Tibial nerve (tissue), 4 donors: ENCODE results near the gene CDK16. TPM values are rescaled to one million over a fixed set of nuclear protein-coding genes. Genes with fewer than 3 reads are reported as not detected.

ENCODE experiments used
- DNase-seq, 2 donors: peaks; one replicate each; pipeline ENCODE4 v3.0.0-alpha.2; 2019; ENCODE audit warnings: low spot score in 2 of 2
- H3K27ac ChIP-seq, 4 donors: fragments of 200-600 bp; sonication (generic) in 3 of 4; one replicate each; pipeline ENCODE4 v1.5.1; 2017 to 2019; ENCODE audit warnings: mild to moderate bottlenecking in 1 of 4
- H3K27me3 ChIP-seq, 2 donors: fragments of 200-600 bp; sonication (generic) in 1 of 2; one replicate each; pipeline versions ENCODE4 v1.5.1 to v1.6.0; 2017 to 2019
- H3K36me3 ChIP-seq, 3 donors: fragments of 200-600 bp; sonication (generic); one replicate each; pipeline ENCODE4 v1.5.1; 2018 to 2019
- H3K4me1 ChIP-seq, 4 donors: fragments of 200-600 bp; sonication (generic) in 3 of 4; one replicate each; pipeline ENCODE4 v1.5.1; 2017 to 2019
- H3K4me3 ChIP-seq, 4 donors: fragments of 200-600 bp; sonication (generic) in 3 of 4; one replicate each; pipeline ENCODE4 v1.5.1; 2017 to 2019; ENCODE audit warnings: mild to moderate bottlenecking in 1 of 4, moderate library complexity in 1 of 4
- H3K9me3 ChIP-seq, 4 donors: fragments of 200-600 bp; sonication (generic) in 3 of 4; one replicate each; pipeline ENCODE4 v1.5.1; 2017 to 2019
- EP300 ChIP-seq, 2 donors: sonication (generic); formaldehyde crosslinking; IDR thresholded peaks; one replicate each; pipeline ENCODE4 v1.6.1; 2017; ENCODE audit warnings: antibody characterized with exemption in 2 of 2, mild to moderate bottlenecking in 1 of 2
- POLR2A ChIP-seq, 2 donors: fragments of 450-650 bp; IDR thresholded peaks; one replicate each; pipeline ENCODE4 v1.6.1; 2017; ENCODE audit warnings: antibody characterized with exemption in 2 of 2, mild to moderate bottlenecking in 2 of 2, moderate library complexity in 2 of 2
- WGBS, 2 donors: methylation state at CpG; one replicate each; pipeline ENCODE4 v1.1.5; 2018; 5-methylcytosine and 5-hydroxymethylcytosine counted together
- total RNA-seq, 4 donors: library from RNA; depleted of rRNA; stranded (reverse); fragments of >200 nt; gene quantifications; one replicate each; pipeline ENCODE4 v1.1.0, GENCODE V29; 2016
- TF ChIP-seq, protein P1 (sequence below), 5 experiments: fragments of 200-600 bp in 3 of 5; fragments of 450-650 bp in 2 of 5; sonication (generic) in 3 of 5; IDR thresholded peaks; one replicate each; pipeline ENCODE4 v1.5.1; 2016 to 2019; ENCODE audit warnings: antibody characterized with exemption in 5 of 5, mild to moderate bottlenecking in 3 of 5, moderate library complexity in 2 of 5

CDK16 gene
- total RNA-seq, 4 donors from 2014 or later: 64.9 to 94.2 (median 84.5) TPM

DNA sequence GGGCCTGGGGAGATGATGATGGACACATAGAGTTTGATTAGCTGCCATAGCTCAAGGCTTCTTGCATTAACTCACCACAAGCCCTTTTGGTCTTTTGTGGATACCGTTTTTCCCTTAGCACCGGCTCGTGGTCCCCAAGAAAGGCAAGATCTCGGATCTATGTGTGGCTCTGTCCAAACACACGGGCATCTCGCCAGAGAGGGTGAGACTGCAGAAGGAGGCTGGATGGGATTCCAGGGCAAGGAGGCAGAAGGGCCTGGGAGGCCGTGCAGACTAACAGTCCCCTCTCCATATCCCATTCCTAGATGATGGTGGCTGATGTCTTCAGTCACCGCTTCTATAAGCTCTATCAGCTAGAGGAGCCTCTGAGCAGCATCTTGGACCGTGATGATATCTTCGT is 23.8 kb downstream of the CDK16 start:
- peaks cover 0 to 68% (median 4%) of the 10 kb centered on the region in 3 donors for H3K36me3 ChIP-seq
- H3K27me3 ChIP-seq: peaks cover 0 to 12% of the 10 kb centered on the region in 2 donors
- H3K4me3 ChIP-seq: no peak overlapping the region
- no peak overlapping the region for H3K27ac ChIP-seq
- WGBS, 2 donors: 86 to 90% methylated on average over 8 to 10 of the region's 10 CpGs
- peaks cover 0 to 5% (median 0%) of the 10 kb centered on the region in 4 donors for H3K4me1 ChIP-seq
- TF ChIP-seq POLR2A (IDR thresholded peaks at IDR 0.05): no peak
- TF ChIP-seq, protein P1, sequence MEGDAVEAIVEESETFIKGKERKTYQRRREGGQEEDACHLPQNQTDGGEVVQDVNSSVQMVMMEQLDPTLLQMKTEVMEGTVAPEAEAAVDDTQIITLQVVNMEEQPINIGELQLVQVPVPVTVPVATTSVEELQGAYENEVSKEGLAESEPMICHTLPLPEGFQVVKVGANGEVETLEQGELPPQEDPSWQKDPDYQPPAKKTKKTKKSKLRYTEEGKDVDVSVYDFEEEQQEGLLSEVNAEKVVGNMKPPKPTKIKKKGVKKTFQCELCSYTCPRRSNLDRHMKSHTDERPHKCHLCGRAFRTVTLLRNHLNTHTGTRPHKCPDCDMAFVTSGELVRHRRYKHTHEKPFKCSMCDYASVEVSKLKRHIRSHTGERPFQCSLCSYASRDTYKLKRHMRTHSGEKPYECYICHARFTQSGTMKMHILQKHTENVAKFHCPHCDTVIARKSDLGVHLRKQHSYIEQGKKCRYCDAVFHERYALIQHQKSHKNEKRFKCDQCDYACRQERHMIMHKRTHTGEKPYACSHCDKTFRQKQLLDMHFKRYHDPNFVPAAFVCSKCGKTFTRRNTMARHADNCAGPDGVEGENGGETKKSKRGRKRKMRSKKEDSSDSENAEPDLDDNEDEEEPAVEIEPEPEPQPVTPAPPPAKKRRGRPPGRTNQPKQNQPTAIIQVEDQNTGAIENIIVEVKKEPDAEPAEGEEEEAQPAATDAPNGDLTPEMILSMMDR (IDR thresholded peaks at IDR 0.05): no peak
- no peak for TF ChIP-seq EP300 (IDR thresholded peaks at IDR 0.05)
- no peak for DNase-seq
- no peaks in the 10 kb centered on the region for H3K9me3 ChIP-seq

DNA sequence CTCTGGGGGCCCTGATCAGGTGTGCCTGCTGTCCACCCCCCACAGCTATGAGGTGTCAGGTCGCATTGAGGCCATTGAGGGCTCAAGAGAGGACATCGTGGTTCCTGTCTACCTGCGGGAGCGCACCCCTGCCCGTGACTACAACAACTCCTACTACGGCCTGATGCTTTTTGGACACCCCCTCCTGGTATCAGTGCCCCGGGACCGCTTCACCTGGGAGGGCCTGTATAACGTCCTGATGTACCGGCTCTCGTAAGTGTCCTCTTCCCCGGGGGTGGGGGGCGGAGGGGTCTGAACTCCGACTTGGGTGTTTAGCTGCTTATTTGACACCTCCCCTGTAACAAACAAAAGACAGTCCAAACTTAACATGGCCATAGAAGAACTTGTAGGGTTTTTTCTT is 24.9 kb downstream of the CDK16 start:
- TF ChIP-seq EP300 (IDR thresholded peaks at IDR 0.05): no peak
- Histone ChIP-seq H3K9me3 (no peaks in the 10 kb centered on the region), H3K4me3 (no peak overlapping the region), H3K36me3 (peaks cover 0 to 74% (median 4%) of the 10 kb centered on the region in 3 donors), H3K27me3 (peaks cover 0 to 11% of the 10 kb centered on the region in 2 donors), H3K27ac (no peak overlapping the region), H3K4me1 (no peaks in the 10 kb centered on the region)
- no peak for DNase-seq
- 79 to 91% methylated on average over 12 to 14 of the region's 14 CpGs for WGBS, 2 donors

DNA sequence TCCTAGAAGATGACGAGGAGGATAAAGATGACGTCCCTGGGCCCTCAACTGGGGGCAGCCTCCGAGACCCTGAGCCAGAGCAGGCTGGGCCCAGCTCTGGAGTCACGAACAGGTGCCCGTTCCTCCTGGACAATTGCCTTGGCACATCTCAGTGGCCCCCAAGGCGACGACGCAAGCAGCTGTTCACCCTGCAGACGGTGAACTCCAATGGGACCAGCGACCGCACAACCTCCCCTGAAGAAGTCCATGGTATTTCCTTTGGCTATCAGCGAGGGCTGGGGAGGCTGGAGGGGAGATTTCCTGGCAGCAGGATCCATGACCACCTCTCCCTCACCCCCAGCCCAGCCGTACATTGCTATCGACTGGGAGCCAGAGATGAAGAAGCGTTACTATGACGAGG is 26.2 kb downstream of the CDK16 start:
- TF ChIP-seq, protein P1 (IDR thresholded peaks at IDR 0.05): no peak
- no peak for TF ChIP-seq EP300 (IDR thresholded peaks at IDR 0.05)
- TF ChIP-seq POLR2A (IDR thresholded peaks at IDR 0.05): no peak
- Histone ChIP-seq H3K4me3 (no peak overlapping the region), H3K9me3 (no peaks in the 10 kb centered on the region), H3K27me3 (peaks cover 0 to 11% of the 10 kb centered on the region in 2 donors), H3K36me3 (peaks cover 0 to 73% (median 4%) of the 10 kb centered on the region in 3 donors), H3K4me1 (no peaks in the 10 kb centered on the region), H3K27ac (no peak overlapping the region)
- 86 to 90% methylated on average over 10 to 16 of the region's 16 CpGs for WGBS, 2 donors
- no peak for DNase-seq

DNA sequence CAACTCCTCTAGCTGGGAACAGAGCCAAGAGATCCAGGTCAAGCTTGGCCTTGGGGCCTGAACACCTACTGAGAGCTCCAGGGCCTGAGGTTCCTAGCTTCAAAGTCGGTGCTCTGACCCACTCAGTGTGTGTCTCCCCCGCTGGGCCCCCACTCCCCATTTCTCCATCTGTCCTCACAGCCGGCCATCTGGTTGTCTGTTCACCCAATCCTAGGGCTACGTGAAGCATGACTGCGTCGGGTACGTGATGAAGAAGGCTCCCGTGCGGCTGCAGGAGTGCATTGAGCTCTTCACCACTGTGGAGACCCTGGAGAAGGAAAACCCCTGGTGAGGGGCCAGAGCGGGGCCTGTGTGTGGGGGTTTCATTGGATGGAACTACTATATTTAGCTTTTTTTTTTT is 26.7 kb downstream of the CDK16 start:
- Histone ChIP-seq H3K9me3 (no peaks in the 10 kb centered on the region), H3K4me1 (no peaks in the 10 kb centered on the region), H3K4me3 (no peak overlapping the region), H3K27ac (no peak overlapping the region), H3K36me3 (peaks cover 0 to 69% (median 4%) of the 10 kb centered on the region in 3 donors), H3K27me3 (peaks cover 0 to 8% of the 10 kb centered on the region in 2 donors)
- 86 to 88% methylated on average over 10 of the region's 10 CpGs for WGBS, 2 donors
- TF ChIP-seq, protein P1 (IDR thresholded peaks at IDR 0.05): no peak
- DNase-seq: no peak

DNA sequence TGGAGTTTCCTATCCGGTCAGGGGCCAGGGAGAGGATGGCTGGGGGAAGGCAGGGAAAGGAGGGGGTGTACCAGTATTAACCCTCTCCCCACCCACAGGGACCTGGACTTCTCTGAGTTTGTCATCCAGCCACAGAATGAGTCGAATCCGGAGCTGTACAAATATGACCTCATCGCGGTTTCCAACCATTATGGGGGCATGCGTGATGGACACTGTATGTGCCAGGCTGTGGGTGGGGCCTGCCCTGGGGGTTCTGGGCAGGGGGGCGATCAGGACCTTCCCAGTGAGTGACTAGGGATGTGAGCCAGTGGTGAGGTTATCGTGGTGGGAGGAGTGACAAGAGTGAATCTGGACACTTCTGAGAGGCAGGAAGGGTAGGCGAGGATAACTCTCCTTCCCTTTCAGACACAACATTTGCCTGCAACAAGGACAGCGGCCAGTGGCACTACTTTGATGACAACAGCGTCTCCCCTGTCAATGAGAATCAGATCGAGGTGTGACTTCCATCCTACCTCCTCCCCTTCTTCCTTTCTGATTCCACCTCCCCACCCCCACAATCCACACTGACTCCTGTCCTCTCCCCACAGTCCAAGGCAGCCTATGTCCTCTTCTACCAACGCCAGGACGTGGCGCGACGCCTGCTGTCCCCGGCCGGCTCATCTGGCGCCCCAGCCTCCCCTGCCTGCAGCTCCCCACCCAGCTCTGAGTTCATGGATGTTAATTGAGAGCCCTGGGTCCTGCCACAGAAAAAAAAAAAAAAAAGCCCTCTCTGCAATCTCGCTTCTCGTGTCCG is 28.9 kb downstream of the CDK16 start:
- no peak for DNase-seq
- WGBS, 2 donors: 72 to 80% methylated on average over 16 to 23 of the region's 23 CpGs
- H3K27ac ChIP-seq: no peak overlapping the region
- H3K36me3 ChIP-seq: peaks cover 0 to 46% (median 0%) of the 10 kb centered on the region in 3 donors
- TF ChIP-seq EP300 (IDR thresholded peaks at IDR 0.05): no peak
- TF ChIP-seq POLR2A (IDR thresholded peaks at IDR 0.05): no peak
- TF ChIP-seq, protein P1 (IDR thresholded peaks at IDR 0.05): no peak
- no peak overlapping the region for H3K4me3 ChIP-seq
- H3K4me1 ChIP-seq: no peaks in the 10 kb centered on the region
- H3K27me3 ChIP-seq: peaks cover 0 to 3% of the 10 kb centered on the region in 2 donors
- H3K9me3 ChIP-seq: no peaks in the 10 kb centered on the region
